ENCODE data around the gene SARM1.
"Not testable (repeated sequence)": the region's sequence is repeated elsewhere in the genome, so short reads cannot be mapped to it uniquely, and the experiment has no call there.

SARM1 gene

DNA sequence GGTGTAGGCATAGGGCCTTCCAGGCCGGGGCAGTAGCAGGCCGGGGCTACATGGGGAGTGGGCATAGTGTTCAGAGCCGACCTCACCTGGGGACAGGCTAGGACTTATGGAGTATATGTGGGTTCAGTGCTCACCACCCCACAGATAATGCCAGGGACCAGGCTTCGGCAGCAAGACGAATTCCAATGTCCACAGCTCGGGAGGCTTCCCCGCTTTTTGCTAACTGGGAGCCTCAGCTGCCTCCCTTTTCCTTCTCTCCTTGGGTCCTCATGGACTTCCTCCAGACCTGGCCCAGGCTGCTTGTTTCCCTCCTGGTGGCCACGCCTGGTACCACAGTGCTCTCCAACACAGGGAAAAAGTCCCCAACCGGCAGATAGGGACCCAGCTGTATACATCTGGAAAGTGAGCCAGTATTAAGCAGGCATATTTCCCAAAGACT is 54.6 kb downstream of the SARM1 start:
- no peak for DNase-seq (ENCODE audit: low read depth)

DNA sequence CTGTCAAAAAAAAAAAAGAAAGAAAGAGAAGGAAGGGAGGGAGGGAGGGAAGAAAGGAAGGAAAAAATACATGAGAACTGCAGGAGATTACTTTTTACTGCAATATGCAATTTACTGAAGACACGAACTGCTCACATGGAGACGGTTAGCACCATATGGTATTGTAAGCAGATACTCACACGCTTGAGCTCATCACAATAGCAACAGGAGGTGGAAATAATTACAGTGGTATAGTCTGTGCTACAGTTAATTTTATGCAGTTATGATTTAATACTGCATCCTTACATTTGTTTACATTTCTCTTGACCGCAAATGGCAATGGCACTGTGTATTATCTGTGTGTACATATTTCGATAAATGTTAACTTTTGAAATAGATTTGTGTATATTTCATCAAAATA is 55.9 kb downstream of the SARM1 start:
- DNase-seq (ENCODE audit: low read depth): no peak

DNA sequence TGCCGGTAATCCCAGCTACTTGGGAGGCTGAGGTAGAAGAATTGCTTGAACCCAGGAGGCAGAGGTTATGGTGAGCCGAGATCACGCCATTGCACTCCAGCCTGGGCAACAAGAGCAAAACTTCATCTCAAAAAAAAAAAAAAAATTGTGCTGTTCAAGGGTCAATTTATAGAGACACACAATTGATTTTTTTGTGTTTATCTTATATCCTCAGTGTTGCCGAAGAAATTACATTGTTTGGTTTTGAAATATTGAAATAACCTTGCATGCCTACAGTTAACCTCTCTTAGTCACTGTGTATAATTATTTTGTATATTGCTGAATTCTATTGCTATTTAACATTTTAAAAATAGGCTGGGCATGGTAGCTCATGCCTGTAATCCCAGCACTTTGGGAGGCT is 56.5 kb downstream of the SARM1 start:
- not testable (repeated sequence) for DNase-seq (ENCODE audit: low read depth)

DNA sequence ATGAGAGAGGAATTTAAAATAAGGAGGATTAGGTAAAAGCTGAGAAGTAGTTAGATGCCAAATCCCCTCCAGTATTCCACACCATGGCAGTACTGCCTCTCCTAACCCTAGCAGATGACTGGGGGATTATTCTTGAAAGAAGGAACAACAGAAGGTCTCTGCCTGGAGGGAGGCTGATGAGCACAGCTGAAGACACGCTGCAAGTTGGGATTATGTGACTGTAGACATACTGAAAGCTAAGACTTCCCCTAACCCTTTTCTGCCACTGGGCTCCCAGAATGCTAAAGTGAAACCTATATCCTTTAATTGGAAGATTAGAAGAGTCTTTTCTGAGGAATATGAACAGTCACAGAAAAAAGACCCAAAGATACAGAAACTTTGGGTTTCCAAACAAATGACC is 62.2 kb downstream of the SARM1 start:
- DNase-seq (ENCODE audit: low read depth): no peak

DNA sequence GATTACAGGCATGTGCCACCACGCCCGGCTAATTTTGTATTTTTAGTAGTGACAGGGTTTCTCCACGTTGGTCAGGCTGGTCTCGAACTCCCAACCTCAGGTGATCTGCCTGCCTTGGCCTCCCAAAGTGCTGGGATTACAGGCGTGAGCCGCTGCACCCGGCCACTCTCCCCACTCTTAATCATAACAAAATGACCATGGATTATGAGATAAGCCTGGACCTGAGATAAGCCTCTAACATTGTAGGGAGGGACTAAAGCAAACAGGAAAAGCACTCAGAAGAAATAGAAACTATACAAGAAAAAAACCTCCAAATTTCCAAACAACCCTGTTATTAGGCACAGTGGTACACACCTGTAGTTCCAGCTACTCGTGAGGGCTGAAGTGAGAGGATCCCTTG is 62.8 kb downstream of the SARM1 start:
- not testable (repeated sequence) for DNase-seq (ENCODE audit: low read depth)

DNA sequence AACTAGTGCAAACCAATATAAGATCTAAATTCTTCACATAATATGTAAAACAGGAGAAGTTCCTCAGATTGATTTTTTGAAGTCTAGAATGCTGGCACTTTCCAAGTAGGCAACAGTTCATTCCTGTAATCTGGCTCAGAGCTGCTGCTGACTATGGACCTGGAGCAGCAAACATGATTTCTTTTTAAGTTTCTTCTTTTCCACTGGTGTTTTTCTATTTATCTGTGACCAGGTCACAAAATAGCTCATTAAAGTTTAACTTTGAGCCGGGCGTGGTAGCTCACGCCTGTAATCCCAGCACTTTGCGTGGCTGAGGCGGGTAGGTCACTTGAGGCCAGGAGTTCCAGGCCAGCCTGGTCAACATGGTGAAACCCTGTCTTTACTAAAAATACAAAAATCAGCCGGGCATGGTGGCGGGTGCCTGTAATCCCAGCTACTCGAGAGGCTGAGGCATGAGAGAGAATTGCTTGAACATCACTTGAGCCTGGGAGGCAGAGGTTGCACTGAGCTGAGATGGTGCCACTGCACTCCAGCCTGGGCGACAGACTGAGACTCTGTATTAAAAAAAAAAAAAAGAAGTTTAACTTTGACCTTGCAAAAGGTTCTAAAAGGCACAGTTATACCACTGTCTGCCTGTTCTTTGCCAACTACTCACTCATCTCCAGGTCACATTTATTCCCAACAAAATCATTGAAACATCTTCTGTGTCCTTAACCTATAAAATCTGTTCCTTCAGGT is 72.6 kb downstream of the SARM1 start:
- no peak for DNase-seq (ENCODE audit: low read depth)

DNA sequence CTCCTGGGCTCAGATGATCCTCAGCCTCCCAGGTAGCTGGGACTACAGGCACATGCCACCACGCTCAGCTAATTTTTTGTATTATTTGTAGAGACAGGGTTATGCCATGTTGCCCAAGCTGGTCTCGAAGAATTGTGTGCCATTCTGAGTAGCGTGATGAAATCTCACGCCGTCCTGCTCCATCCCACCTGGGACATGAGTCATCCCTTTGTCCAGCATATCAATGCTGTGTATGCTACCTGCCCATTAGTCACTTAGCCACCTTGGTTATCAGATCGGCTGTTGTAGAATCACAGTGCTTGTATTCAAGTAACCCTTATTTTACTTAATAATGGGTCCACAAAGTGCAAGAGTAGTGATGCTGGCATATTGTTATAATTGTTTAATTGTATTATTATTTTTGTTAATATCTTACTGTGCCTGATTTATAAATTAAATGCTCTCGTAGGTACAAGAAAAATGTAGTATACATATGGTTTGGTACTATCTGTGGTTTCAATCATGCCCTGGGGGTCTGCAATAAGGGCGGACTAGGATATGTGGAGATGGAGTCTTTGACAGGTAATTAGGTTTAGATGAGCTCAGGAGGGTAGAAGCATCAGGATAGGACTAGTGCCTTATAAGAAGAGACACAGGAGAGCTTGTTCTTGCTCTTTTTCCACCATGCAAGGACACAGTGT is 75.4 kb downstream of the SARM1 start:
- DNase-seq (ENCODE audit: low read depth): no peak

DNA sequence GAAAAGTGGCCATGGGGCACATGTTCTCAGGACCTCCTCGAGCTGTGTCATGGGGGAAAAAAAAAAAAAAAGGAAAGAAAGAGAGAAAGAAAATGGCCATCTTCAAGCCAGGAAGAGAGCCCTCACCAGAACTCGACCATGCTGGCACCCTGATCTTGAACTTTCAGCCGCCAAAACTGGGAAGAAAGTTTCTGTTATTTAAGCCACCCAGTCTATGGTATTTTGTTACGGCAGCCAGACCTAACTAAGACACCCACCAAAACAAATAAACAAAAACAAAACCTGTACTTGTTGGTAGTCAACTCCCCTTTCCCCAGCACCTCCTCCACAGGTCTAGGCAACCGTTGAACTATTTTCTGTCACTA is 75.9 kb downstream of the SARM1 start:
- no peak for DNase-seq (ENCODE audit: low read depth)

DNA sequence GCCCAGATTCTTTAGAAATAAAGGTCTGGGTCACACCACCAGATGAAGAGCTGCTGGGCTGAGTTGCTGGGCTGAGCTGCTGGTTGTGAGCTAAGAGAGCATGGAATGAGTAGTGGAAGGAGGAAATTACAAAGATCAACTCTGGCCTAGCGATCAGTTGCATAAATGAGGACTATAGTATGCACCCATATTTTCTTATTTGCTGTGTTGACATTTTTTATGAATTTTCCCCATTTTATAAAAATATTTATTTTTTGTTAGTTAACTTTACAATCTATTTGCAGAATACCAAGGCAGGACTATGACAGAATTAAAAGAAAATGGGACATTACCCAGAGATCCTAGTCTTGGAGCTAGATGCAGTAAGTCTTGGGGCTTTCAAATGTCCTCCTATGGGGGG is 78.4 kb downstream of the SARM1 start:
- no peak for DNase-seq (ENCODE audit: low read depth)

All from T-helper 22 cell (primary cell).